GM12878 (cell line): ENCODE data around the gene POU4F1. TPM values are rescaled to one million over a fixed set of nuclear protein-coding genes. Genes with fewer than 3 reads are reported as not detected.

Source experiments
- ATAC-seq: fragments of 200-7000 bp; cut with Tn5 transposase; 3 replicates; pipeline ENCODE4 v1.9.1; 2020; ENCODE audit warnings: mild to moderate bottlenecking, moderate library complexity
- BruUV-seq: library from RNA; stranded (reverse); fragments of 400-500 nt; replicated peaks from 2 replicates; lab custom pipeline; 2021; lab: Mats Ljungman, UMichigan
- CTCF ChIA-PET: fragments of 300-600 bp; sonication (Branson Sonifier 250); formaldehyde crosslinking; extraction: SDS; loops from one replicate; lab custom pipeline; 2021; ENCODE audit warnings: inconsistent platforms; lab: Yijun Ruan, JAX
- POLR2A ChIA-PET: fragments of 350-600 bp; formaldehyde crosslinking; extraction: SDS; loops from one replicate; lab custom pipeline; 2021; ENCODE audit warnings: inconsistent platforms; lab: Charles Lee
- RAD21 ChIA-PET: fragments of 300-600 bp; sonication (Branson Sonifier 250); formaldehyde crosslinking; loops from one replicate; lab custom pipeline; 2023; ENCODE audit warnings: antibody characterized with exemption; ENCODE audit not compliant: unreplicated experiment; lab: Charles Lee
- SMC1A ChIA-PET: fragments of 300-600 bp; sonication (Branson Sonifier 250); formaldehyde crosslinking; loops from one replicate; lab custom pipeline; 2023; ENCODE audit not compliant: unreplicated experiment, uncharacterized antibody; lab: Charles Lee
- DNase-seq: peaks from one replicate; pipeline ENCODE4 v3.0.0-alpha.2; 2011; ENCODE audit warnings: low read depth, low spot score
- FAIRE-seq: peaks from 3 replicates; lab custom pipeline; 2011; peaks lifted over from hg19 to GRCh38; lab: Jason Lieb, UNC
- H2AFZ ChIP-seq: 2 replicates; pipeline ENCODE4 v1.6.0; 2011; ENCODE audit warnings: low read depth, low read length, control low read depth; ENCODE audit not compliant: control insufficient read depth
- H3K27ac ChIP-seq: 2 replicates; pipeline ENCODE4 v1.5.1; 2011; ENCODE audit warnings: control low read depth; ENCODE audit not compliant: control insufficient read depth, insufficient read depth
- H3K27me3 ChIP-seq, 2 experiments: replicated peaks in 1 of 2; 2 replicates each; pipeline versions ENCODE4 v1.6.0 to v1.6.1; 2011; ENCODE audit warnings: low read length in 1 of 2; ENCODE audit not compliant: control insufficient read depth in 2 of 2, insufficient read depth in 2 of 2
- H3K36me3 ChIP-seq, 2 experiments: 2 replicates each; pipeline ENCODE4 v1.5.1; 2011; ENCODE audit warnings: low read length in 1 of 2; ENCODE audit not compliant: control insufficient read depth in 2 of 2, insufficient read depth in 2 of 2
- H3K4me1 ChIP-seq: 2 replicates; pipeline ENCODE4 v1.6.1; 2011; ENCODE audit warnings: mild to moderate bottlenecking, low read length, moderate library complexity, mixed read lengths; ENCODE audit not compliant: control insufficient read depth, insufficient read depth
- H3K4me2 ChIP-seq: 2 replicates; pipeline ENCODE4 v1.6.0; 2011; ENCODE audit warnings: control low read depth; ENCODE audit not compliant: control insufficient read depth, insufficient read depth
- H3K4me3 ChIP-seq: fragments of 200-600 bp; sonication (generic); 2 replicates; pipeline ENCODE4 v1.5.1; 2016
- H3K79me2 ChIP-seq: 2 replicates; pipeline ENCODE4 v1.6.0; 2011; ENCODE audit warnings: low read length; ENCODE audit not compliant: control insufficient read depth, insufficient read depth
- H3K9ac ChIP-seq: 2 replicates; pipeline ENCODE4 v1.8.0; 2011; ENCODE audit warnings: low read length, control low read depth, mixed read lengths; ENCODE audit not compliant: control insufficient read depth, insufficient read depth
- H3K9me3 ChIP-seq: replicated peaks from 3 replicates; pipeline ENCODE4 v1.5.1; 2011; ENCODE audit warnings: mild to moderate bottlenecking, low read length; ENCODE audit not compliant: control insufficient read depth, insufficient read depth
- H4K20me1 ChIP-seq: 2 replicates; pipeline ENCODE4 v1.6.0; 2011; ENCODE audit not compliant: control insufficient read depth, insufficient read depth
- JUND ChIP-seq: IDR thresholded peaks from 2 replicates; pipeline ENCODE4 v1.6.1; 2012; ENCODE audit warnings: low read depth, mild to moderate bottlenecking, low read length, improper control_type of control experiment, moderate library complexity
- MEF2B ChIP-seq: fragments of 450-650 bp; IDR thresholded peaks from 2 replicates; pipeline ENCODE4 v1.6.1; 2018; ENCODE audit warnings: mild to moderate bottlenecking, moderate library complexity; ENCODE audit not compliant: partially characterized antibody, poor library complexity, severe bottlenecking
- NR2F1 ChIP-seq: fragments of 450-650 bp; conservative IDR thresholded peaks from 2 replicates; pipeline ENCODE4 v1.6.1; 2017; ENCODE audit warnings: mild to moderate bottlenecking
- RFX5 ChIP-seq: IDR thresholded peaks from 2 replicates; pipeline ENCODE4 v1.6.1; 2011; ENCODE audit warnings: low read depth, low read length, improper control_type of control experiment
- STAT1 ChIP-seq: fragments of 450-650 bp; conservative IDR thresholded peaks from 2 replicates; pipeline ENCODE4 v1.6.1; 2014; ENCODE audit warnings: antibody characterized with exemption, mild to moderate bottlenecking
- SUPT20H ChIP-seq: IDR thresholded peaks from 2 replicates; pipeline ENCODE4 v1.6.1; 2011; ENCODE audit warnings: low read depth, mild to moderate bottlenecking, low read length, moderate library complexity, borderline replicate concordance; ENCODE audit not compliant: control insufficient read depth
- WGBS: methylation state at CpG from one replicate; pipeline ENCODE4 v1.1.6; 2016; ENCODE audit warnings: low lambda C conversion rate; ENCODE audit not compliant: insufficient replicate concordance, insufficient coverage; ENCODE audit errors: missing lambda C conversion rate; 5-methylcytosine and 5-hydroxymethylcytosine counted together
- in situ Hi-C: fragments of 300-500 bp; cut with MboI; formaldehyde crosslinking; loops from 9 replicates; pipeline ENCODE4 v1.14.3; 2018; ENCODE audit warnings: mixed read lengths
- intact Hi-C: fragments of 100-400 bp; cut with micrococcal nuclease; formaldehyde crosslinking; loops from one replicate; pipeline ENCODE4 v1.14.2; 2022; ENCODE audit not compliant: unreplicated experiment
- polyA plus RNA-seq, 11 experiments: library from polyadenylated mRNA; depleted of rRNA in 4 of 11; unstranded in 6 of 11; stranded (reverse) in 5 of 11; fragments of >200 nt; fragmentation: Nextera tagmentation in 4 of 11; fragmentation: Illumina TruSeq in 1 of 11; extraction: Ambion mirVana in 4 of 11; extraction: Trizol in 1 of 11; gene quantifications; 1 replicate in 1 of 11; 2 replicates in 10 of 11; pipeline versions ENCODE4 v1.2.1 to v1.2.3, GENCODE V29; 2011 to 2016; ENCODE audit warnings: inconsistent platforms in 2 of 11, missing spikeins in 2 of 11, low read depth in 1 of 11
- total RNA-seq, 4 experiments: library from RNA; depleted of rRNA in 3 of 4; stranded (reverse); fragments of >200 nt in 3 of 4; fragmentation: Illumina TruSeq in 1 of 4; extraction: Trizol in 1 of 4; gene quantifications; 2 replicates each; pipeline versions ENCODE4 v1.2.1 to v1.2.3, GENCODE V29; 2013 to 2021
- TF ChIP-seq, protein P1 (sequence below): IDR thresholded peaks from 2 replicates; pipeline ENCODE4 v1.6.1; 2011; ENCODE audit warnings: mild to moderate bottlenecking, low read depth, low read length, moderate library complexity; ENCODE audit not compliant: insufficient replicate concordance

POU4F1 gene
- total and polyA plus RNA-seq, 10 of the 15 experiments (the other 5 are each of a cell fraction or from before 2014, with no cell fraction given), result 0.01 to 0.14 (median 0.02) TPM; not detected in 5

DNA sequence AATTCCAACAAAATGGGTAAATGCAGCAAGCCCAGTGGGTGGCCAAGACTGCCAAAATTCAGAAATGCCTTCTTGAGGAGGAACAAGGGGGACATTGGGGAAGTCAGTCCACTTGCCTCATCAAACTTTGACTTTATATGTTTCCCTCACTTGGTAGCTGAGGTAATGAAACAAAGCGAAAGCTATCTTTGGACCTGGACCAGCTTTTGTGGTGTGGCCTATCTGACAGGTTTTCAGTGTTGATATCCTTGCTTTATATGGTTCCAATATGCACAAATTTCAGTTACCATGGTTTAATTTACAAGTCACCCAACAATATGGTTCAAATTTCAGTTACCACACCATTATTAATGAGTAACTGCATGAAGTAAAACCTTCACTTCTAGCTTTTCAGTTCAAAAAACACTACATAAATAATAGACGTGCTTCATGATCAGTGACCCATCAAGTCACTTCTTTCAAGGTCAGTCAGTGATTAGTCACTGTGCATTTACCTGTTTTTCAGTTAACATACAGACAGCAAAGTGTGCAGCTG is 17.7 kb upstream of the POU4F1 start:
- Histone ChIP-seq H3K27ac (no peak overlapping the region), H3K79me2 (no peaks in the 10 kb centered on the region), H3K4me3 (no peak overlapping the region), H4K20me1 (no peaks in the 10 kb centered on the region), H3K36me3 (peaks cover 2 to 3% of the 10 kb centered on the region in 2 experiments; a peak in 3 of 4 replicates), H3K4me1 (no peaks in the 10 kb centered on the region), H3K9me3 (no peaks in the 10 kb centered on the region), H3K9ac (no peak overlapping the region), H3K27me3 (no peaks in the 10 kb centered on the region), H2AFZ (no peak overlapping the region), H3K4me2 (no peak overlapping the region)
- ChIA-PET SMC1A (interaction anchor here (1.1 to 2.0 kb wide), 6 partner anchors 8 to 203 kb away, joined by 3 to 5 read pairs (median 4); no protein-coding TSS in a partner anchor), POLR2A (interaction anchor here (1.5 kb wide), 1 partner anchor 9 kb away, joined by 4 read pairs; no protein-coding TSS in a partner anchor), RAD21 (no interaction called here), CTCF (interaction anchor here (0.8 kb wide), 1 partner anchor 12 kb away, joined by 4 read pairs; no protein-coding TSS in a partner anchor)
- 100% methylated on average over 2 of the region's 2 CpGs for WGBS
- DNase-seq (no peak), ATAC-seq (peak; percentile 24; the same call in 1 of the 3 replicates), FAIRE-seq (no peak)
- in situ Hi-C loops (no loop called here), intact Hi-C loops (no loop called here)
- no peak for TF ChIP-seq RFX5
- TF ChIP-seq STAT1, result no peak
- 0 out of 2 replicates have a peak, but pooled peaks have one; percentile 26 for TF ChIP-seq NR2F1
- TF ChIP-seq, protein P1, sequence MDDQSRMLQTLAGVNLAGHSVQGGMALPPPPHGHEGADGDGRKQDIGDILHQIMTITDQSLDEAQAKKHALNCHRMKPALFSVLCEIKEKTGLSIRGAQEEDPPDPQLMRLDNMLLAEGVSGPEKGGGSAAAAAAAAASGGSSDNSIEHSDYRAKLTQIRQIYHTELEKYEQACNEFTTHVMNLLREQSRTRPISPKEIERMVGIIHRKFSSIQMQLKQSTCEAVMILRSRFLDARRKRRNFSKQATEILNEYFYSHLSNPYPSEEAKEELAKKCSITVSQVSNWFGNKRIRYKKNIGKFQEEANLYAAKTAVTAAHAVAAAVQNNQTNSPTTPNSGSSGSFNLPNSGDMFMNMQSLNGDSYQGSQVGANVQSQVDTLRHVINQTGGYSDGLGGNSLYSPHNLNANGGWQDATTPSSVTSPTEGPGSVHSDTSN, result no peak
- TF ChIP-seq JUND, result no peak
- no peak for TF ChIP-seq MEF2B
- no peak for TF ChIP-seq SUPT20H
- BruUV-seq, result no TSS peak
